ENCODE data around the gene DSCAML1. TPM values are rescaled to one million over a fixed set of nuclear protein-coding genes. Genes with fewer than 3 reads are reported as not detected.

The DSCAML1 gene
- total RNA-seq, 1 experiment from 2014 or later, result 0.15 TPM

GRCh38 chr11:117387992-117388755 lies 408.8 kb downstream of the DSCAML1 start:
- no peaks in the 10 kb centered on the region for H3K4me1 Mint-ChIP-seq
- Histone ChIP-seq H3K18ac (ENCODE audit: insufficient read length, low read depth, low read length) (no peak overlapping the region), H4K5ac (ENCODE audit: insufficient read length, low read depth, low read length) (no peak overlapping the region), H3K79me2 (ENCODE audit: insufficient read depth, low read length) (no peaks in the 10 kb centered on the region), H3K4me1 (ENCODE audit: insufficient read depth, low read length) (no peaks in the 10 kb centered on the region), H3T11ph (ENCODE audit: low read length) (no peak overlapping the region), H3K14ac (ENCODE audit: insufficient read depth, low read length) (no peak overlapping the region), H2BK20ac (ENCODE audit: low read depth, low read length, poor library complexity, severe bottlenecking) (no peak overlapping the region), H3K79me1 (ENCODE audit: insufficient read depth, low read depth, low read length, poor library complexity, severe bottlenecking) (no peaks in the 10 kb centered on the region), H2AFZ (ENCODE audit: low read length) (no peak overlapping the region), H3K23me2 (ENCODE audit: insufficient read length, low read depth, low read length, poor library complexity, severe bottlenecking) (no peaks in the 10 kb centered on the region), H2BK12ac (ENCODE audit: insufficient read length, low read depth, low read length) (no peak overlapping the region), H3K4me2 (ENCODE audit: insufficient read depth, insufficient read length, low read length) (no peak overlapping the region), H3K56ac (ENCODE audit: insufficient read length, low read depth, low read length) (no peak overlapping the region), H3K9me3 (ENCODE audit: control insufficient read depth, low read depth, low read length) (no peaks in the 10 kb centered on the region), H4K20me1 (ENCODE audit: control insufficient read depth, insufficient read depth, insufficient read length) (peaks cover 2% of the 10 kb centered on the region), H2BK15ac (ENCODE audit: low read depth, low read length) (no peak overlapping the region), H4K91ac (ENCODE audit: insufficient read length, low read depth, low read length) (no peak overlapping the region), H3K27ac (ENCODE audit: insufficient read length, low read depth, low read length) (no peak overlapping the region), H4K8ac (replicated peaks; ENCODE audit: insufficient read length, low read depth, low read length) (no peak overlapping the region), H2AK5ac (ENCODE audit: insufficient read length, low read length) (no peak overlapping the region), H3K9ac (ENCODE audit: extremely low read depth, insufficient read length, low read length) (no peak overlapping the region), H3K4ac (ENCODE audit: low read depth, low read length) (no peak overlapping the region), H2BK120ac (ENCODE audit: low read depth, low read length, poor library complexity, severe bottlenecking) (no peak overlapping the region), H2BK5ac (ENCODE audit: insufficient read length, low read length) (no peak overlapping the region), H3K27me3 (ENCODE audit: insufficient read depth, low read length) (no peaks in the 10 kb centered on the region), H3K23ac (ENCODE audit: insufficient read length, low read depth, low read length) (no peak overlapping the region)
- H3K27me3 Mint-ChIP-seq (ENCODE audit: low read depth), result no peaks in the 10 kb centered on the region
- no peaks in the 10 kb centered on the region for H3K9me3 Mint-ChIP-seq
- H3K4me3 Mint-ChIP-seq, result no peak overlapping the region
- WGBS (ENCODE audit: extremely low coverage, insufficient read length, low lambda C conversion rate), result no CpG with 5 or more reads among the region's 3 CpGs
- no peak for DNase-seq
- H3K36me3 Mint-ChIP-seq (ENCODE audit: insufficient read depth in 1 of 3, low read depth in 3 of 3), result peaks cover 10 to 39% (median 31%) of the 10 kb centered on the region in 3 experiments
- H3K27ac Mint-ChIP-seq, result no peak overlapping the region
- TF ChIP-seq CTCF (conservative IDR thresholded peaks at IDR 0.05), result no peak

Data from H9 (cell line).